GM23248 (cell line): ENCODE results near the gene C2CD2L.

ENCODE experiments used
- EZH2 ChIP-seq: fragments of 200-600 bp; sonication (generic); IDR thresholded peaks from 2 replicates; pipeline ENCODE4 v1.6.1; 2018; ENCODE audit warnings: antibody characterized with exemption, mild to moderate bottlenecking; ENCODE audit not compliant: insufficient read depth, poor library complexity, severe bottlenecking
- EZH2phosphoT487 ChIP-seq: fragments of 200-600 bp; sonication (generic); IDR thresholded peaks from 2 replicates; pipeline ENCODE4 v1.6.1; 2018; ENCODE audit warnings: antibody characterized with exemption, moderate library complexity, mild to moderate bottlenecking, low read depth; ENCODE audit not compliant: insufficient read depth

GRCh38 chr11:119087123-119087522, 20.0 kb upstream of the C2CD2L start:
- TF ChIP-seq EZH2phosphoT487 = no peak
- TF ChIP-seq EZH2 = no peak
